ENCODE results near the gene TMC6. TPM values are rescaled to one million over a fixed set of nuclear protein-coding genes. Genes with fewer than 3 reads are reported as not detected.

Gene TMC6
- total and polyA plus RNA-seq, 4 donors, result 7.7 to 61.9 (median 13.3) TPM

DNA sequence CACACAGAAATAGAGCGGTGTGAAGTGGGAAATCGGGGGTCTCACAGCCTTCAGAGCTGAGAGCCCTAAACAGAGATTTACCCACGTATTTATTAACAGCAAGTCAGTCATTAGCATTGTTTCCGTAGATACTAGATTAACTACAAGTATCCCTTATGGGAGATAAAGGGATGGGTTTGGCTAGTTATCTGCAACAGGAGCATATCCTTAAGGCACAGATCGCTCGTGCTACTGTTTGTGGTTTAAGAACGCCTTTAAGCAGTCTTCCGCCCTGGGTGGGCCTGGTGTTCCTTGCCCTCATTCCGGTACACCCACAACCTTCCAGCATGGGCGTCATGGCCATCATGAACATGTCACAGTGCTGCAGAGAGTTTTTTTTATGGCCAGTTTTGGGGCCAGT lies 27.0 kb downstream of the TMC6 start:
- H3K36me3 ChIP-seq (ENCODE audit: control insufficient read depth in 4 of 4, insufficient read depth in 3 of 4, low read depth in 1 of 4, low read length in 3 of 4), result peaks cover 3 to 57% (median 27%) of the 10 kb centered on the region in 4 donors
- H3K4me3 ChIP-seq (ENCODE audit: low read depth in 1 of 3, low read length in 3 of 3), result no peak overlapping the region
- TF ChIP-seq SP1 (IDR thresholded peaks at IDR 0.05), result no peak
- TF ChIP-seq, protein P1, sequence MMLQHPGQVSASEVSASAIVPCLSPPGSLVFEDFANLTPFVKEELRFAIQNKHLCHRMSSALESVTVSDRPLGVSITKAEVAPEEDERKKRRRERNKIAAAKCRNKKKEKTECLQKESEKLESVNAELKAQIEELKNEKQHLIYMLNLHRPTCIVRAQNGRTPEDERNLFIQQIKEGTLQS (IDR thresholded peaks at IDR 0.05), result no peak
- TF ChIP-seq, protein P2, sequence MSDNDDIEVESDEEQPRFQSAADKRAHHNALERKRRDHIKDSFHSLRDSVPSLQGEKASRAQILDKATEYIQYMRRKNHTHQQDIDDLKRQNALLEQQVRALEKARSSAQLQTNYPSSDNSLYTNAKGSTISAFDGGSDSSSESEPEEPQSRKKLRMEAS (IDR thresholded peaks at IDR 0.05), result no peak
- TF ChIP-seq, protein P3, sequence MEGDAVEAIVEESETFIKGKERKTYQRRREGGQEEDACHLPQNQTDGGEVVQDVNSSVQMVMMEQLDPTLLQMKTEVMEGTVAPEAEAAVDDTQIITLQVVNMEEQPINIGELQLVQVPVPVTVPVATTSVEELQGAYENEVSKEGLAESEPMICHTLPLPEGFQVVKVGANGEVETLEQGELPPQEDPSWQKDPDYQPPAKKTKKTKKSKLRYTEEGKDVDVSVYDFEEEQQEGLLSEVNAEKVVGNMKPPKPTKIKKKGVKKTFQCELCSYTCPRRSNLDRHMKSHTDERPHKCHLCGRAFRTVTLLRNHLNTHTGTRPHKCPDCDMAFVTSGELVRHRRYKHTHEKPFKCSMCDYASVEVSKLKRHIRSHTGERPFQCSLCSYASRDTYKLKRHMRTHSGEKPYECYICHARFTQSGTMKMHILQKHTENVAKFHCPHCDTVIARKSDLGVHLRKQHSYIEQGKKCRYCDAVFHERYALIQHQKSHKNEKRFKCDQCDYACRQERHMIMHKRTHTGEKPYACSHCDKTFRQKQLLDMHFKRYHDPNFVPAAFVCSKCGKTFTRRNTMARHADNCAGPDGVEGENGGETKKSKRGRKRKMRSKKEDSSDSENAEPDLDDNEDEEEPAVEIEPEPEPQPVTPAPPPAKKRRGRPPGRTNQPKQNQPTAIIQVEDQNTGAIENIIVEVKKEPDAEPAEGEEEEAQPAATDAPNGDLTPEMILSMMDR (IDR thresholded peaks at IDR 0.05; ENCODE audit: low read depth, low read length, missing input control), result no peak
- no peak for TF ChIP-seq NR2F2 (IDR thresholded peaks at IDR 0.05)
- no peak for TF ChIP-seq FOXA1 (IDR thresholded peaks at IDR 0.05)
- TF ChIP-seq HNF4G (IDR thresholded peaks at IDR 0.05), result no peak
- TF ChIP-seq YY1 (IDR thresholded peaks at IDR 0.05), result no peak
- no peak for TF ChIP-seq EGR1 (IDR thresholded peaks at IDR 0.05; ENCODE audit: low read depth in 2 of 2)
- no peak for TF ChIP-seq RXRA (IDR thresholded peaks at IDR 0.05)
- no peak for TF ChIP-seq TAF1 (conservative IDR thresholded peaks at IDR 0.05)
- TF ChIP-seq RAD21 (IDR thresholded peaks at IDR 0.05), result no peak
- no peak for TF ChIP-seq HNF4A (conservative IDR thresholded peaks at IDR 0.05)
- H3K4me1 ChIP-seq (ENCODE audit: control insufficient read depth in 4 of 4, insufficient read depth in 4 of 4, low read length in 3 of 4), result no peaks in the 10 kb centered on the region
- no peaks in the 10 kb centered on the region for H3K27me3 ChIP-seq (ENCODE audit: control insufficient read depth in 4 of 4, insufficient read depth in 4 of 4, low read length in 3 of 4)
- no peak overlapping the region for H3K9ac ChIP-seq (ENCODE audit: low read depth in 1 of 2, low read length in 2 of 2)
- no peak for DNase-seq (ENCODE audit: low spot score)
- WGBS, result 99% methylated on average over 10 of the region's 10 CpGs
- no peak overlapping the region for H3K27ac ChIP-seq (ENCODE audit: low read depth in 1 of 2, low read length in 2 of 2)
- no peaks in the 10 kb centered on the region for H3K9me3 ChIP-seq (ENCODE audit: control insufficient read depth in 4 of 4, low read length in 3 of 4)

DNA sequence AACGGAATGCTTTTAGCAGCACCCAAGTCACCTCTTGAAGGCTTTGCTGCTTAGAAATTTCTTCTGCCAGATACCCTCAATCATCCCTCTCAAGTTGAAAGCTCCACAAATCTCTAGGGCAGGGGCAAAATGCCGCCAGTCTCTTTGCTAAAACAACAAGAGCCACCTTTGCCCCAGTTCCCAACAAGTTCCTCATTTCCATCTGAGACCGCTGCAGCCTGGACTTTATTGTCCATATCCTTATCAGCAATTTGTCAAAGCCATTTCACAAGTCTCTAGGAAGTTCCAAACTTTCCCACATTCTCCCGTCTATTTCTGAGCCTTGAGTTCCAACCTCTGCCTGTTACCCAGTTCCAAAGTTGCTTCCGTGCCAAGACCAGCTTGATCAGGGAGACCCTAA lies 27.4 kb downstream of the TMC6 start:
- Histone ChIP-seq H3K36me3 (ENCODE audit: control insufficient read depth in 4 of 4, insufficient read depth in 3 of 4, low read depth in 1 of 4, low read length in 3 of 4) (peaks cover 3 to 61% (median 30%) of the 10 kb centered on the region in 4 donors), H3K9ac (ENCODE audit: low read depth in 1 of 2, low read length in 2 of 2) (no peak overlapping the region), H3K4me1 (ENCODE audit: control insufficient read depth in 4 of 4, insufficient read depth in 4 of 4, low read length in 3 of 4) (no peaks in the 10 kb centered on the region), H3K27me3 (ENCODE audit: control insufficient read depth in 4 of 4, insufficient read depth in 4 of 4, low read length in 3 of 4) (no peaks in the 10 kb centered on the region), H3K27ac (ENCODE audit: low read depth in 1 of 2, low read length in 2 of 2) (no peak overlapping the region), H3K4me3 (ENCODE audit: low read depth in 1 of 3, low read length in 3 of 3) (no peak overlapping the region), H3K9me3 (ENCODE audit: control insufficient read depth in 4 of 4, low read length in 3 of 4) (no peaks in the 10 kb centered on the region)
- TF ChIP-seq, protein P3 (IDR thresholded peaks at IDR 0.05; ENCODE audit: low read depth, low read length, missing input control), result no peak
- TF ChIP-seq JUND (IDR thresholded peaks at IDR 0.05), result no peak
- no peak for TF ChIP-seq RXRA (IDR thresholded peaks at IDR 0.05)
- no peak for TF ChIP-seq SP1 (IDR thresholded peaks at IDR 0.05)
- TF ChIP-seq, protein P4, sequence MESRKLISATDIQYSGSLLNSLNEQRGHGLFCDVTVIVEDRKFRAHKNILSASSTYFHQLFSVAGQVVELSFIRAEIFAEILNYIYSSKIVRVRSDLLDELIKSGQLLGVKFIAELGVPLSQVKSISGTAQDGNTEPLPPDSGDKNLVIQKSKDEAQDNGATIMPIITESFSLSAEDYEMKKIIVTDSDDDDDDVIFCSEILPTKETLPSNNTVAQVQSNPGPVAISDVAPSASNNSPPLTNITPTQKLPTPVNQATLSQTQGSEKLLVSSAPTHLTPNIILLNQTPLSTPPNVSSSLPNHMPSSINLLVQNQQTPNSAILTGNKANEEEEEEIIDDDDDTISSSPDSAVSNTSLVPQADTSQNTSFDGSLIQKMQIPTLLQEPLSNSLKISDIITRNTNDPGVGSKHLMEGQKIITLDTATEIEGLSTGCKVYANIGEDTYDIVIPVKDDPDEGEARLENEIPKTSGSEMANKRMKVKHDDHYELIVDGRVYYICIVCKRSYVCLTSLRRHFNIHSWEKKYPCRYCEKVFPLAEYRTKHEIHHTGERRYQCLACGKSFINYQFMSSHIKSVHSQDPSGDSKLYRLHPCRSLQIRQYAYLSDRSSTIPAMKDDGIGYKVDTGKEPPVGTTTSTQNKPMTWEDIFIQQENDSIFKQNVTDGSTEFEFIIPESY (IDR thresholded peaks at IDR 0.05), result no peak
- TF ChIP-seq GABPA (IDR thresholded peaks at IDR 0.05 in 1 of 2, conservative IDR thresholded peaks at IDR 0.05 in 1 of 2), result no peak
- TF ChIP-seq, protein P5, sequence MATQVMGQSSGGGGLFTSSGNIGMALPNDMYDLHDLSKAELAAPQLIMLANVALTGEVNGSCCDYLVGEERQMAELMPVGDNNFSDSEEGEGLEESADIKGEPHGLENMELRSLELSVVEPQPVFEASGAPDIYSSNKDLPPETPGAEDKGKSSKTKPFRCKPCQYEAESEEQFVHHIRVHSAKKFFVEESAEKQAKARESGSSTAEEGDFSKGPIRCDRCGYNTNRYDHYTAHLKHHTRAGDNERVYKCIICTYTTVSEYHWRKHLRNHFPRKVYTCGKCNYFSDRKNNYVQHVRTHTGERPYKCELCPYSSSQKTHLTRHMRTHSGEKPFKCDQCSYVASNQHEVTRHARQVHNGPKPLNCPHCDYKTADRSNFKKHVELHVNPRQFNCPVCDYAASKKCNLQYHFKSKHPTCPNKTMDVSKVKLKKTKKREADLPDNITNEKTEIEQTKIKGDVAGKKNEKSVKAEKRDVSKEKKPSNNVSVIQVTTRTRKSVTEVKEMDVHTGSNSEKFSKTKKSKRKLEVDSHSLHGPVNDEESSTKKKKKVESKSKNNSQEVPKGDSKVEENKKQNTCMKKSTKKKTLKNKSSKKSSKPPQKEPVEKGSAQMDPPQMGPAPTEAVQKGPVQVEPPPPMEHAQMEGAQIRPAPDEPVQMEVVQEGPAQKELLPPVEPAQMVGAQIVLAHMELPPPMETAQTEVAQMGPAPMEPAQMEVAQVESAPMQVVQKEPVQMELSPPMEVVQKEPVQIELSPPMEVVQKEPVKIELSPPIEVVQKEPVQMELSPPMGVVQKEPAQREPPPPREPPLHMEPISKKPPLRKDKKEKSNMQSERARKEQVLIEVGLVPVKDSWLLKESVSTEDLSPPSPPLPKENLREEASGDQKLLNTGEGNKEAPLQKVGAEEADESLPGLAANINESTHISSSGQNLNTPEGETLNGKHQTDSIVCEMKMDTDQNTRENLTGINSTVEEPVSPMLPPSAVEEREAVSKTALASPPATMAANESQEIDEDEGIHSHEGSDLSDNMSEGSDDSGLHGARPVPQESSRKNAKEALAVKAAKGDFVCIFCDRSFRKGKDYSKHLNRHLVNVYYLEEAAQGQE (IDR thresholded peaks at IDR 0.05), result no peak
- TF ChIP-seq, protein P1 (IDR thresholded peaks at IDR 0.05), result no peak
- TF ChIP-seq HNF4G (IDR thresholded peaks at IDR 0.05), result no peak
- DNase-seq (ENCODE audit: low spot score), result no peak
- WGBS, result 85% methylated on average over 5 of the region's 5 CpGs
